ENCODE data around the gene FAM107B.
"Not testable (repeated sequence)": the region's sequence is repeated elsewhere in the genome, so short reads cannot be mapped to it uniquely, and the experiment has no call there.

FAM107B gene

GRCh38 chr10:14731875-14732512 lies 42.7 kb downstream of the FAM107B start:
- no peak for DNase-seq

- DNase-seq, result no peak
These were observed 46.4 kb downstream of the FAM107B start for GRCh38 chr10:14728346-14728745.

- DNase-seq, result no peak
These were observed 46.8 kb downstream of the FAM107B start for GRCh38 chr10:14727924-14728323.

- no peak for DNase-seq
These were observed 47.2 kb downstream of the FAM107B start for GRCh38 chr10:14727465-14727864.

GRCh38 chr10:14724931-14725330 lies 49.8 kb downstream of the FAM107B start:
- DNase-seq, result no peak

GRCh38 chr10:14723052-14723689 lies 51.5 kb downstream of the FAM107B start:
- DNase-seq, result no peak

- no peak for DNase-seq
These were observed 57.1 kb downstream of the FAM107B start for GRCh38 chr10:14717552-14717951.

GRCh38 chr10:14712991-14713424 lies 61.7 kb downstream of the FAM107B start:
- no peak for DNase-seq

GRCh38 chr10:14709344-14709743 lies 65.4 kb downstream of the FAM107B start:
- DNase-seq, result not testable (repeated sequence)

GRCh38 chr10:14707481-14707880 lies 67.2 kb downstream of the FAM107B start:
- no peak for DNase-seq

GRCh38 chr10:14705548-14706230 lies 69.0 kb downstream of the FAM107B start:
- DNase-seq, result no peak

- no peak for DNase-seq
These were observed 71.1 kb downstream of the FAM107B start for GRCh38 chr10:14703631-14704001.

- DNase-seq, result no peak
These were observed 73.2 kb downstream of the FAM107B start for GRCh38 chr10:14701466-14701865.

GRCh38 chr10:14700546-14700945 lies 74.2 kb downstream of the FAM107B start:
- no peak for DNase-seq

- no peak for DNase-seq
These were observed 75.2 kb downstream of the FAM107B start for GRCh38 chr10:14699482-14699881.

GRCh38 chr10:14698829-14699170 lies 75.9 kb downstream of the FAM107B start:
- DNase-seq, result no peak

- DNase-seq, result no peak
These were observed 76.4 kb downstream of the FAM107B start for GRCh38 chr10:14698111-14698828.

GRCh38 chr10:14697281-14697680 lies 77.4 kb downstream of the FAM107B start:
- DNase-seq, result no peak

GRCh38 chr10:14696821-14697220 lies 77.9 kb downstream of the FAM107B start:
- no peak for DNase-seq

GRCh38 chr10:14695847-14696480 lies 78.7 kb downstream of the FAM107B start:
- no peak for DNase-seq

- no peak for DNase-seq
These were observed 80.8 kb downstream of the FAM107B start for GRCh38 chr10:14693891-14694290.

- DNase-seq, result no peak
These were observed 82.2 kb downstream of the FAM107B start for GRCh38 chr10:14692344-14693076.

Measured in activated CD4-positive, CD25-positive, alpha-beta regulatory T cell (primary cell).